SK-N-SH (cell line): Measurements from ENCODE around the gene PFKL. TPM values are rescaled to one million over a fixed set of nuclear protein-coding genes. Genes with fewer than 3 reads are reported as not detected.

Source experiments
- CTCF ChIA-PET: fragments of 300-600, 350-600 bp; formaldehyde crosslinking; extraction: SDS; loops from one replicate; lab custom pipeline; 2021; lab: Yijun Ruan, JAX
- POLR2A ChIA-PET: fragments of 350-600 bp; sonication (Branson Sonifier 250); formaldehyde crosslinking; extraction: SDS; loops from one replicate; lab custom pipeline; 2020; ENCODE audit warnings: antibody characterized with exemption, inconsistent platforms; lab: Yijun Ruan, JAX
- DNase-seq: peaks from one replicate; pipeline ENCODE4 v3.0.0; 2012
- H2AFZ ChIP-seq: fragments of 200-600 bp; sonication (generic); 2 replicates; pipeline ENCODE4 v1.8.1; 2016; ENCODE audit warnings: antibody characterized with exemption, mild to moderate bottlenecking, low read depth
- H3F3A ChIP-seq: fragments of 200-600 bp; sonication (generic); replicated peaks from 2 replicates; pipeline ENCODE3; 2016; ENCODE audit warnings: antibody characterized with exemption, mild to moderate bottlenecking; ENCODE audit not compliant: insufficient read depth
- H3K27ac ChIP-seq, 2 experiments: fragments of 200-500 bp in 1 of 2; fragments of 200-600 bp in 1 of 2; sonication (Bioruptor generic) in 1 of 2; sonication (generic), shearing (Covaris generic) in 1 of 2; 2 replicates each; pipeline versions ENCODE4 v1.5.1 to v1.6.1; 2014 to 2016; ENCODE audit warnings: low read depth in 2 of 2, inconsistent platforms in 1 of 2, low read length in 1 of 2, mild to moderate bottlenecking in 1 of 2, mixed read lengths in 1 of 2
- H3K27me3 ChIP-seq: fragments of 200-600 bp; sonication (generic), shearing (Covaris generic); 2 replicates; pipeline ENCODE4 v1.6.1; 2016; ENCODE audit warnings: mixed run types; ENCODE audit not compliant: insufficient read depth
- H3K36me3 ChIP-seq, 2 experiments: fragments of 200-500 bp in 1 of 2; fragments of 200-600 bp in 1 of 2; sonication (Bioruptor generic) in 1 of 2; sonication (generic) in 1 of 2; replicated peaks in 1 of 2; 2 replicates each; pipeline versions ENCODE3 to v1.5.1; 2014 to 2016; ENCODE audit warnings: low read length in 1 of 2, mild to moderate bottlenecking in 1 of 2; ENCODE audit not compliant: insufficient read depth in 2 of 2, control insufficient read depth in 1 of 2
- H3K4me1 ChIP-seq, 2 experiments: fragments of 200-500 bp in 1 of 2; fragments of 200-600 bp in 1 of 2; sonication (Bioruptor generic) in 1 of 2; sonication (generic), shearing (Covaris generic) in 1 of 2; 2 replicates each; pipeline versions ENCODE4 v1.5.1 to v1.6.1; 2014 to 2016; ENCODE audit warnings: low read depth in 1 of 2, low read length in 1 of 2, mixed run types in 1 of 2; ENCODE audit not compliant: insufficient read depth in 2 of 2, control insufficient read depth in 1 of 2
- H3K4me2 ChIP-seq: fragments of 200-600 bp; sonication (generic), shearing (Covaris generic); 2 replicates; pipeline ENCODE4 v1.6.1; 2017; ENCODE audit warnings: mixed run types
- H3K4me3 ChIP-seq, 2 experiments: fragments of 200-500 bp in 1 of 2; fragments of 200-600 bp in 1 of 2; sonication (Bioruptor generic) in 1 of 2; sonication (generic), shearing (Covaris generic) in 1 of 2; 2 replicates each; pipeline versions ENCODE4 v1.5.1 to v1.8.1; 2014 to 2016; ENCODE audit warnings: low read depth in 2 of 2, inconsistent platforms in 1 of 2, low read length in 1 of 2, mild to moderate bottlenecking in 1 of 2, mixed read lengths in 1 of 2, moderate library complexity in 1 of 2
- H3K79me2 ChIP-seq: fragments of 200-600 bp; sonication (generic); 2 replicates; pipeline ENCODE4 v1.8.1; 2017; ENCODE audit warnings: mild to moderate bottlenecking; ENCODE audit not compliant: insufficient read depth
- H3K9ac ChIP-seq: fragments of 200-600 bp; sonication (generic); 2 replicates; pipeline ENCODE4 v1.6.1; 2017; ENCODE audit warnings: mixed run types
- H3K9me2 ChIP-seq: fragments of 200-600 bp; sonication (generic); 2 replicates; pipeline ENCODE4 v1.6.1; 2017; ENCODE audit warnings: mixed run types
- H3K9me3 ChIP-seq: fragments of 200-600 bp; sonication (generic); 2 replicates; pipeline ENCODE4 v1.6.1; 2017; ENCODE audit warnings: mixed run types, mild to moderate bottlenecking, moderate library complexity
- H4K20me1 ChIP-seq: fragments of 200-600 bp; sonication (generic); 2 replicates; pipeline ENCODE4 v1.6.1; 2017; ENCODE audit warnings: mild to moderate bottlenecking, mixed run types; ENCODE audit not compliant: insufficient read depth
- CHD2 ChIP-seq: fragments of 150-350 bp; IDR thresholded peaks from 2 replicates; pipeline ENCODE4 v1.6.1; 2018; ENCODE audit warnings: low read length; ENCODE audit not compliant: partially characterized antibody
- FOSL2 ChIP-seq: IDR thresholded peaks from 2 replicates; pipeline ENCODE4 v1.4.0; 2012; ENCODE audit warnings: low read depth, mild to moderate bottlenecking, moderate library complexity, borderline replicate concordance
- FOXM1 ChIP-seq: IDR thresholded peaks from 2 replicates; pipeline ENCODE4 v1.4.0; 2012; ENCODE audit warnings: low read depth, mild to moderate bottlenecking
- GABPA ChIP-seq: IDR thresholded peaks from 2 replicates; pipeline ENCODE4 v1.4.0; 2012; ENCODE audit warnings: low read depth, mild to moderate bottlenecking
- GATA2 ChIP-seq: sonication (generic); formaldehyde crosslinking; IDR thresholded peaks from 2 replicates; pipeline ENCODE4 v1.5.0; 2020; ENCODE audit warnings: mild to moderate bottlenecking, missing genetic modification reagents
- JUND ChIP-seq: IDR thresholded peaks from 2 replicates; pipeline ENCODE4 v1.4.0; 2012
- MXI1 ChIP-seq: IDR thresholded peaks from 2 replicates; pipeline ENCODE4 v1.6.1; 2012; ENCODE audit warnings: mild to moderate bottlenecking, low read depth, low read length, improper control_type of control experiment
- REST ChIP-seq: IDR thresholded peaks from 2 replicates; pipeline ENCODE4 v1.6.1; 2012; ENCODE audit warnings: mild to moderate bottlenecking, low read depth, low read length, moderate library complexity
- RXRA ChIP-seq: IDR thresholded peaks from 2 replicates; pipeline ENCODE4 v1.4.0; 2012; ENCODE audit warnings: low read depth, mild to moderate bottlenecking, borderline replicate concordance
- SMC3 ChIP-seq: IDR thresholded peaks from 2 replicates; pipeline ENCODE4 v1.6.1; 2012; ENCODE audit warnings: low read depth, low read length, improper control_type of control experiment
- TCF12 ChIP-seq: IDR thresholded peaks from 2 replicates; pipeline ENCODE4 v1.4.0; 2012
- YY1 ChIP-seq: IDR thresholded peaks from 2 replicates; pipeline ENCODE4 v1.4.0; 2012; ENCODE audit warnings: low read depth, mild to moderate bottlenecking
- WGBS: methylation state at CpG from one replicate; pipeline ENCODE4 v1.1.6; 2017; ENCODE audit warnings: low lambda C conversion rate; 5-methylcytosine and 5-hydroxymethylcytosine counted together
- polyA plus RNA-seq, 3 experiments: library from polyadenylated mRNA; depleted of rRNA; stranded (reverse); fragments of >200 nt; gene quantifications; 2 replicates each; pipeline ENCODE4 v1.2.3, GENCODE V29; 2012
- TF ChIP-seq, protein P1 (sequence below): fragments of 200-600 bp; sonication (generic); IDR thresholded peaks from 2 replicates; pipeline ENCODE4 v1.6.1; 2017; ENCODE audit warnings: antibody characterized with exemption, mild to moderate bottlenecking, moderate library complexity
- TF ChIP-seq, protein P2 (sequence below): IDR thresholded peaks from 2 replicates; pipeline ENCODE4 v1.4.0; 2012; ENCODE audit warnings: low read depth, borderline replicate concordance
- TF ChIP-seq, protein P3 (sequence below): IDR thresholded peaks from 2 replicates; pipeline ENCODE4 v1.4.0; 2012; ENCODE audit warnings: low read depth, borderline replicate concordance

PFKL gene
- polyA plus RNA-seq, 1 of the 3 experiments (the other 2 are of a cell fraction): 118 TPM

DNA sequence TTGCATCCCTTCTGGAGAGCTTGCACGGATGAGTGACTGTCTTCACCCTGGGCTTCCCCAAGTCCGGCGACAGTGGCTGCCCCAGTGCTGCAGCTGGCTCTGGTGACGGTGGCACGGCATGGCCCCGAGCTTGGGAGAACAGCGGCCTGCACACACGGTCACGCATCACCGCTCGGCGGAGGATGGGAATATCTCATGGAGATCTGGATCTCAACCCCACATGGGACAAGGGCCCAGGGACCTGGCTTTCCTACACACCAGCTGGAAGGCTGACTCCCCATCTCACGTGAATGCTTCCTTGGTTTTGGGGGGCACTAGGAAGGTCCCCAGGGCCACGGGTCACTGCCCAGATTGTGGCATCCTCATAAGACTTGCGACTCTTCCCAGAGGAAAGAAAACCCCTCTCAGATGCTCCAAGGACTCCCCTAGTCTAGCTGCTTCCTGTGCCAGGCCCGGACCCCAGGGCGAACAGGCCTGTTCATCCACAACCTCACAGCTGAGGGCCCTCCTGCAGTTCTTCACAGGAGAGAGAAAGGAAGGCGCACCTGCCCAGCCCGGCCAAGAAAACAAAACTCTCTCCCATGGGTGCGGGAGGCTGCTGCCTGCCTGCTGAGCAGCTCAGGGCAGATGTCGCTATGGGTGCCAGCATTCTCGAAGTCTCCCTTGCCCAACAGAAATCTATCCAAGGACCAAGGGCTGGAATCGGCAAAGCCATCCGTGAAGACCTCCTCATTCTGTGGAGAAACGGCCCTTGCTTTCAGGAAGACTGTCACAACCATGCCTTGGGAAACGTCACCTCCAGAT, 29.4 kb downstream of the PFKL start:
- 65% methylated on average over 16 of the region's 26 CpGs for WGBS
- no peaks in the 10 kb centered on the region for H4K20me1 ChIP-seq
- peak; percentile 86 for DNase-seq
- H3K4me1 ChIP-seq: peaks cover 0 to 11% of the 10 kb centered on the region in 2 experiments; a peak in 1 of 4 replicates
- peaks cover 0 to 18% of the 10 kb centered on the region in 2 experiments for H3K36me3 ChIP-seq
- POLR2A ChIA-PET: interaction anchor here (1.0 to 1.3 kb wide), 2 partner anchors 9 kb away, joined by 4 read pairs; no protein-coding TSS in a partner anchor
- no peak overlapping the region for H3K4me2 ChIP-seq
- H3K9me2 ChIP-seq: no peaks in the 10 kb centered on the region
- no peaks in the 10 kb centered on the region for H3F3A ChIP-seq
- TF ChIP-seq FOSL2 (no peak), CHD2 (peak; percentile 79), GATA2 (peak; percentile 56)
- no peaks in the 10 kb centered on the region for H3K79me2 ChIP-seq
- H3K27me3 ChIP-seq: no peaks in the 10 kb centered on the region
- H2AFZ ChIP-seq: no peak overlapping the region
- H3K27ac ChIP-seq: no peak overlapping the region
- no peaks in the 10 kb centered on the region for H3K9me3 ChIP-seq
- CTCF ChIA-PET: interaction anchor here (0.7 to 2.4 kb wide), 6 partner anchors 9 to 151 kb away, joined by 3 to 6 read pairs (median 4); no protein-coding TSS in a partner anchor
- H3K9ac ChIP-seq: no peak overlapping the region
- H3K4me3 ChIP-seq: no peak overlapping the region

GRCh38 chr21:44329971-44330681, 30.3 kb downstream of the PFKL start:
- POLR2A ChIA-PET: interaction anchor here (1.0 kb wide), 1 partner anchor 9 kb away, joined by 4 read pairs; no protein-coding TSS in a partner anchor
- Histone ChIP-seq H3F3A (no peaks in the 10 kb centered on the region), H3K9me3 (no peaks in the 10 kb centered on the region), H3K4me3 (no peak overlapping the region), H3K9me2 (no peaks in the 10 kb centered on the region), H3K9ac (no peak overlapping the region), H3K4me2 (no peak overlapping the region), H3K4me1 (peaks cover 0 to 11% of the 10 kb centered on the region in 2 experiments; a peak in 1 of 4 replicates), H3K27ac (no peak overlapping the region; a peak in 1 of 4 replicates), H3K36me3 (peaks cover 0 to 13% of the 10 kb centered on the region in 2 experiments), H2AFZ (no peak overlapping the region), H3K79me2 (no peaks in the 10 kb centered on the region), H3K27me3 (no peaks in the 10 kb centered on the region), H4K20me1 (no peaks in the 10 kb centered on the region)
- 92% methylated on average over 17 of the region's 44 CpGs for WGBS
- no peak for DNase-seq
- CTCF ChIA-PET: interaction anchor here (0.8 to 2.4 kb wide), 5 partner anchors 8 to 33 kb away, joined by 3 to 6 read pairs (median 4); no protein-coding TSS in a partner anchor
- TF ChIP-seq, protein P1, sequence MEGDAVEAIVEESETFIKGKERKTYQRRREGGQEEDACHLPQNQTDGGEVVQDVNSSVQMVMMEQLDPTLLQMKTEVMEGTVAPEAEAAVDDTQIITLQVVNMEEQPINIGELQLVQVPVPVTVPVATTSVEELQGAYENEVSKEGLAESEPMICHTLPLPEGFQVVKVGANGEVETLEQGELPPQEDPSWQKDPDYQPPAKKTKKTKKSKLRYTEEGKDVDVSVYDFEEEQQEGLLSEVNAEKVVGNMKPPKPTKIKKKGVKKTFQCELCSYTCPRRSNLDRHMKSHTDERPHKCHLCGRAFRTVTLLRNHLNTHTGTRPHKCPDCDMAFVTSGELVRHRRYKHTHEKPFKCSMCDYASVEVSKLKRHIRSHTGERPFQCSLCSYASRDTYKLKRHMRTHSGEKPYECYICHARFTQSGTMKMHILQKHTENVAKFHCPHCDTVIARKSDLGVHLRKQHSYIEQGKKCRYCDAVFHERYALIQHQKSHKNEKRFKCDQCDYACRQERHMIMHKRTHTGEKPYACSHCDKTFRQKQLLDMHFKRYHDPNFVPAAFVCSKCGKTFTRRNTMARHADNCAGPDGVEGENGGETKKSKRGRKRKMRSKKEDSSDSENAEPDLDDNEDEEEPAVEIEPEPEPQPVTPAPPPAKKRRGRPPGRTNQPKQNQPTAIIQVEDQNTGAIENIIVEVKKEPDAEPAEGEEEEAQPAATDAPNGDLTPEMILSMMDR: no peak
- no peak for TF ChIP-seq SMC3
- TF ChIP-seq, protein P2, sequence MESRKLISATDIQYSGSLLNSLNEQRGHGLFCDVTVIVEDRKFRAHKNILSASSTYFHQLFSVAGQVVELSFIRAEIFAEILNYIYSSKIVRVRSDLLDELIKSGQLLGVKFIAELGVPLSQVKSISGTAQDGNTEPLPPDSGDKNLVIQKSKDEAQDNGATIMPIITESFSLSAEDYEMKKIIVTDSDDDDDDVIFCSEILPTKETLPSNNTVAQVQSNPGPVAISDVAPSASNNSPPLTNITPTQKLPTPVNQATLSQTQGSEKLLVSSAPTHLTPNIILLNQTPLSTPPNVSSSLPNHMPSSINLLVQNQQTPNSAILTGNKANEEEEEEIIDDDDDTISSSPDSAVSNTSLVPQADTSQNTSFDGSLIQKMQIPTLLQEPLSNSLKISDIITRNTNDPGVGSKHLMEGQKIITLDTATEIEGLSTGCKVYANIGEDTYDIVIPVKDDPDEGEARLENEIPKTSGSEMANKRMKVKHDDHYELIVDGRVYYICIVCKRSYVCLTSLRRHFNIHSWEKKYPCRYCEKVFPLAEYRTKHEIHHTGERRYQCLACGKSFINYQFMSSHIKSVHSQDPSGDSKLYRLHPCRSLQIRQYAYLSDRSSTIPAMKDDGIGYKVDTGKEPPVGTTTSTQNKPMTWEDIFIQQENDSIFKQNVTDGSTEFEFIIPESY: no peak
- no peak for TF ChIP-seq REST
- TF ChIP-seq FOXM1: no peak
- no peak for TF ChIP-seq MXI1
- TF ChIP-seq, protein P3, sequence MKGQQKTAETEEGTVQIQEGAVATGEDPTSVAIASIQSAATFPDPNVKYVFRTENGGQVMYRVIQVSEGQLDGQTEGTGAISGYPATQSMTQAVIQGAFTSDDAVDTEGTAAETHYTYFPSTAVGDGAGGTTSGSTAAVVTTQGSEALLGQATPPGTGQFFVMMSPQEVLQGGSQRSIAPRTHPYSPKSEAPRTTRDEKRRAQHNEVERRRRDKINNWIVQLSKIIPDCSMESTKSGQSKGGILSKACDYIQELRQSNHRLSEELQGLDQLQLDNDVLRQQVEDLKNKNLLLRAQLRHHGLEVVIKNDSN: no peak
- no peak for TF ChIP-seq YY1
- no peak for TF ChIP-seq CHD2
- TF ChIP-seq GABPA: no peak
- no peak for TF ChIP-seq GATA2
- no peak for TF ChIP-seq TCF12
- no peak for TF ChIP-seq RXRA
- no peak for TF ChIP-seq JUND
- no peak for TF ChIP-seq FOSL2
